ENCODE measurements around the gene IQSEC3. TPM values are rescaled to one million over a fixed set of nuclear protein-coding genes. Genes with fewer than 3 reads are reported as not detected.

The IQSEC3 gene
- polyA plus RNA-seq, 1 donor from 2014 or later, result not detected

DNA sequence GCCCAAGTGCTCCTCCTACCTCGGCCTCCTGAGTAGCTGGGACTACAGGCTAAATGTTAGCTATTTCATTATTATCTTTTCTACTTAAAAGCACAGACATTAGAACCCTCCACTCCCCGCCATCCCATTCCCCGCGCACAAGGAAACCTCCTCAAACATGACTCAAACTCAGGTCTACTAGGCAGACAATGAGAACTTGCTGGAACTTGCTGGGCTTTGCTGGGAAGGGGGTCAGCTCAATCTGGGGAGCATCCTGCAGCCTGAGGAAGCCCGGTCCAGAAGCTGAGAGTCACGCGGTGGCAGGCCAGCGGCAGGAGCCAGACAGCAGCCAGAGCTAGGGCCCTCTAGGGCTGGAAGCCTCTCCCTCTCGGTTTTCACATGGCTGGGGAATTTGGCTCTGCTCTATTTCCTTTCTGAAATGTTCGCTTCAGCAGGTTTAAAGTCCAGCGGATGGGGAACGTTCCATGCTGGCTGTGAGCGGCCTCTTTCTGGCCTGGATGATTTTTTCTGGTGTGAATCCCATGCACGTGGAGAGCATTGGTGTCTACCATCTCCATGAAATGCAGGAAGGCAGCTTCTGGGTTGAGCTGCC lies 78.9 kb downstream of the IQSEC3 start:
- Mint-ChIP-seq H3K27ac (no peak overlapping the region), H3K9me3 (no peaks in the 10 kb centered on the region), H3K27me3 (peaks cover 7% of the 10 kb centered on the region), H3K4me3 (no peak overlapping the region), H3K36me3 (no peaks in the 10 kb centered on the region), H3K4me1 (peaks cover 0 to 3% (median 2%) of the 10 kb centered on the region in 3 donors)

DNA sequence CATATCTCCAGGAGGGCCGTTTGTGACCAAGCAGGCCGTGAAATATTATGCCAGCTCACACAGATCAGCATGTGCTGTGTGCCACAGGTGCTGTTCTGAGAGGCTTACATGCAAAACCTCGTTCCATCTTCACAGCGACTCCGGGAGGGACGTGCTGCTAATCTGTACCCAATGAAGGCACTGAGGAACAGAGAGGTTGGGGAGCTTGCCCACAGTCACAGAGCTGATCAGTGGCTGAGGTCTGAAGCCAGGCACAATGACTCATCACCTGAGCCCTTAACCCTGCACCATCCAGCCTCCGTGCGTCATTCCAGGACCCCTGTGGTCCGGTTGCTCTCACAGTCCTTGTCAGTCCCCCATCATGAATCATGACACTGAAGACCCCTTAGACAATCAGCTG lies 80.7 kb downstream of the IQSEC3 start:
- H3K4me1 Mint-ChIP-seq, result peaks cover 0 to 5% (median 2%) of the 10 kb centered on the region in 3 donors
- H3K27ac Mint-ChIP-seq, result no peak overlapping the region
- peaks cover 1% of the 10 kb centered on the region for H3K27me3 Mint-ChIP-seq
- no peaks in the 10 kb centered on the region for H3K9me3 Mint-ChIP-seq
- no peak overlapping the region for H3K4me3 Mint-ChIP-seq
- H3K36me3 Mint-ChIP-seq, result no peaks in the 10 kb centered on the region

DNA sequence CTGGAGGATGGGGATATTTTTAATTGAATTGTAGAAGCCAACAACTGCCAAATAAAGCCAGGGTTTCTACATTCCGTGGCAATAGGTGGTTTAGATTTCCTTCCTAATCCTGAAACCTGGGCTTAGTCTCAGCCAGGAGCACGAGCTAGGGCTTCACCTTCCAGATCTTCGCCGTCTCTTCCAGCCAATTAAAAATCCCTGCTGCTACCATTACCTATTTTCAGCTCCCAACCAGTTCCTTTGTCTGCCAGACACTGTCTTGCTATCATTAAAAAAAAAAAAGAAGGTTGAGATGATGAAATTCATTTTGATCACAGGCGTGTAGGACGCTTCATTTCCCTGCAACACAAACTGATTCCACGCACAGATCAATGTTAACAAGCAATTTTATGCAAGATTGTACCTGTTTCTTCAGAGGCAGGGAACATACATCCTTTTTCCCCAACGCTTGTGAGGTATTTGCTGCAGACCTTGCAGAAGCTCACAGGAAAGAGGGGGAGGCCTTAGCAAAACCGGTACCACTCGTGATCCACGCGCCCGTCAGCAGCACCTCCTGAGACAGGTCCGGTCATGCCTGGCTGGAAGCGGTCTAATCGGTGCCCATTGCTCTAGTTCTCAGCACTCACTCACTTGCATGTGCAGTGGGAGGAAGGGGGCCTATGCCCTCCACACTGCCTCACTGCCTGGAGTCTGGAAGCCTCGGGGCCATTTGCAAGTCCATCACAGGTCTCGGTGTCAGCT lies 82.3 kb downstream of the IQSEC3 start:
- H3K36me3 Mint-ChIP-seq, result no peaks in the 10 kb centered on the region
- no peak overlapping the region for H3K4me3 Mint-ChIP-seq
- H3K27me3 Mint-ChIP-seq, result peaks cover 1% of the 10 kb centered on the region
- H3K27ac Mint-ChIP-seq, result no peak overlapping the region
- no peaks in the 10 kb centered on the region for H3K9me3 Mint-ChIP-seq
- H3K4me1 Mint-ChIP-seq, result peaks cover 0 to 7% (median 2%) of the 10 kb centered on the region in 3 donors

DNA sequence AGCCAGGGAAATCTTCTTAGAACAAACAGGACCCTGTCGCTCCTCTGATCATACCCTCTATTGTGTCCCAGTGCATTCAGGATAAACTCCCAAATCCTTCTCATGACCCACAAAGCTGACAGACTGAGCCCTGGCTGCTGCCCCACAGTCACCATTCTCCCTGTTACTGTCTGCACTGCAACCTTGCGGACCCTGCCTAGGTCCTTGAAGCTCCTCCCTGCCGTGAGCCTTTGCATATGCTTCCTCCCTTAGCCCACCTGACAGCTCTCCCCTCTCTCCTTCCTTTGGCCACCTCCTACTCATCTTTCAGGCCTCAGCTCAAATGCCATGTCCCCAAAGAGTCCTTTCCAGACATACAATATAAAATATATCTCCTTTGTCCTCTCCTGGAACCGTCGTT lies 85.0 kb downstream of the IQSEC3 start:
- Mint-ChIP-seq H3K27ac (no peak overlapping the region), H3K4me3 (no peak overlapping the region), H3K36me3 (no peaks in the 10 kb centered on the region), H3K4me1 (peaks cover 0 to 4% (median 0%) of the 10 kb centered on the region in 3 donors), H3K27me3 (peaks cover 1% of the 10 kb centered on the region), H3K9me3 (no peaks in the 10 kb centered on the region)

DNA sequence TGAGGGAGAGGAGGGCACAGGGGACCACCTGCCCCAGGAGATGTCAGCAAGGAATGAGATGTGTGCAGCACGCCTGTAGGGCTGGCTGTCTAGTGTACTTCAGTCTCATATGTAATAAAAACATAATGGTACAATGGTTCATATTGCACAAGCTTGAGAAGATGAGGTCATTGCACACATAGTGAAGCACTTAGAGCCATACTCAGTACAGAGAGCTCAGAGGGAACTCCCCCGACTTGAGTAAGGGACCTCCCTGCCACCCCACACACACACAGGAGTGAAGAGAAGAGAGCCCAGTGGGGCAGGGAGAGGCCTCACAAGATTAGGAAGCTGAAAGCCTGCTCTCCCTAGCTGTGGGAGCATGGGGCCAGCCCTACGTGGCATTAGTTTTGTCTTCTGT lies 85.9 kb downstream of the IQSEC3 start:
- no peak overlapping the region for H3K27ac Mint-ChIP-seq
- no peak overlapping the region for H3K4me3 Mint-ChIP-seq

DNA sequence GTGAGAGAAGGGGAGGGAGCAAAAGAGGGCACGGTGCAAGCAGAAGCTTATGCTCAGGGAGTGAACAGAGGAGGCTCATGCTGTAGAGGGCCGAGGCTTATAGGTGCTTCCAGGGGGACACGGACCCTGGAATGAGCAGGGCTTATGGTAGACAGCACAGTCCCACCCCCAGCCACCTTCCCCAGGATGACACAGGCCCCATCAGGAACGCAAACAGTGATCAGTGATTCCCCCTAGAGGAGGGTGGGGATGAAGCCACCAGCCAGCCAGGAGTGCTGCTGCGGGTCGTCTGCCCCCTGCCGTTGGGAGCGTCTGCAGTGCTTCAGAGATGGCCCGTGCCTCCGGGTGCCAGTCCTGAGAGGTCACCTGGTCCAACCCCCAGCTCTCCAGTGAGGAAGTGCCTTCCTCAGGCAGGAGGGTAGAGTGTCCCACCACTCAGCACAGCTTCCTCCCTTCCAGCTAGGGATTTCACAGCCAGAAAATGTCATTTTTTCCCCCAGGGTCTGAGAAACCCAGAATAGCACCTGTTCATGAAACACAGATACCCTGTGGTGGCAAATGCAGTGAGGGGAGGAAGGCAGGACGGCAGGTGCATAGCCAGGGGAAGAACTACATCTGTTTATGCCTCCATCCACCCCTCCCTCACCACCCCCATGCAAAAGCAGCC lies 86.6 kb downstream of the IQSEC3 start:
- Mint-ChIP-seq H3K4me3 (no peak overlapping the region), H3K36me3 (no peaks in the 10 kb centered on the region), H3K27ac (no peak overlapping the region), H3K4me1 (peaks cover 0 to 4% (median 0%) of the 10 kb centered on the region in 3 donors), H3K27me3 (peaks cover 1% of the 10 kb centered on the region), H3K9me3 (peaks cover 0 to under 1% (median 0%) of the 10 kb centered on the region in 3 donors)

More for the DNA sequence above, 85.9 kb downstream of the IQSEC3 start:
- H3K27me3 Mint-ChIP-seq, result peaks cover 1% of the 10 kb centered on the region
- no peaks in the 10 kb centered on the region for H3K36me3 Mint-ChIP-seq
- H3K9me3 Mint-ChIP-seq, result no peaks in the 10 kb centered on the region
- H3K4me1 Mint-ChIP-seq, result peaks cover 0 to 4% (median 0%) of the 10 kb centered on the region in 3 donors

DNA sequence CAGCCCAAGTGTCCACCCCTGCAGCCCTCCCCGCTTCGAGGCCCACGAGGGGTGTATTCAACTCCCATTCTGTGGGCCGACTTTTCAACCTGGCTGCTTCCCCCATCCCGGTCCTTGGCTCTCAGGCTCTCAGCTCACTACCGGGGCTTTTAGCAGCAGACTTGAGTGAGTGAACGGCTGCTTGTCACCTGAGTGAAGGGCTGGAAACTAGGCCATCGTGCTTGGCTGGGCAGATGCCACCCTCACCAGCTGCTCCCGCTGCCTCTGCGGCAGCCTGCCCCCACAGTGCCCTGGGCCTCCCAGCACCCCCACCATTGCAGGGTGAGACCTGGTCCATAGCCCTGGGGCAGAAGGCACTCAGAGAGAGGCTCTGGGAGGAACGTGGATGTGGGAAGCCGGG lies 87.5 kb downstream of the IQSEC3 start:
- Mint-ChIP-seq H3K27ac (no peak overlapping the region), H3K4me1 (peaks cover 0 to 4% (median 0%) of the 10 kb centered on the region in 3 donors), H3K9me3 (peaks cover 0 to 3% (median 0%) of the 10 kb centered on the region in 3 donors), H3K27me3 (peaks cover 1% of the 10 kb centered on the region), H3K36me3 (no peaks in the 10 kb centered on the region), H3K4me3 (no peak overlapping the region)

DNA sequence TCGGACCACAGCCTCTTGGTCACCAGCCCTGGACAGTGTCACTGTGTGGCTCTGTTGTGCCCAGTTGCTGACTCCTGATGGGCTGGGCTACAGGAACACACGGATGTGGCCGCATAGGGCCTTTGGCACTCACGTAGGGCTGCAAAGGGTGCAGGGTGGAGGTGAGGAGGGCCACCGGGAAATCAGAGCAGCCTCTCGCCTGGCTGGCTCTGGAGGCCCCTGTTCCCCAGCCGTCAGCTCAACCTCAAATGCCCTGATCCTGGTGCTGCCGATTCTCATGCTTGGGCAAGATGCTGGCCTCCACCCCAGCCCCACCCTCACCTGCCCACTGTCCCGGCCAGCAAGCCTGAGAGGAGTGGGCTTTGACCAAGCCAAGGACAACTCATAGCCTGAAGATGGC lies 88.4 kb downstream of the IQSEC3 start:
- Mint-ChIP-seq H3K27me3 (peaks cover 1% of the 10 kb centered on the region), H3K36me3 (no peaks in the 10 kb centered on the region), H3K4me3 (no peak overlapping the region), H3K4me1 (peaks cover 0 to 4% (median 0%) of the 10 kb centered on the region in 3 donors), H3K9me3 (peaks cover 0 to 3% (median 0%) of the 10 kb centered on the region in 3 donors), H3K27ac (no peak overlapping the region)

DNA sequence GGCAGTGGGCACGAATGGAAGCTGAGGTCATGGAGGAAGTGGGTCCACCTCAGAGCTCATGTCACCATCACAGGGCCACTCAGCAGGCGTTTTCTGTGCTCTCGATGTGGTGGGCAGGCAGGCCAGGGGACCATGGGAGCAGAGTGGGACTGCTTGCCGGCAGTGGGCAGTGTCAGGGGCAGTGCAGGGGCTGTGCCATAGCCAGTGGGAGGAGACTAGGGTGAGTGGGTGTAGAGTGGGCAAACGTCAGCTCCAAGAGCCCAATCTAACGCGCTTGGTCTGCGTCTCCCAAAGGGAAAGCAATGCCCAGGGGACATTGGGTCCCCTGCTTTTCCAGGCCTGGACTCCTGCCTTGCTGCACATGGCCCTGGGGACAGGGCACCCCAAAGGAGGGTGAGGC lies 89.1 kb downstream of the IQSEC3 start:
- peaks cover 0 to 3% (median 0%) of the 10 kb centered on the region in 3 donors for H3K9me3 Mint-ChIP-seq
- H3K27me3 Mint-ChIP-seq, result peaks cover 1% of the 10 kb centered on the region
- no peaks in the 10 kb centered on the region for H3K36me3 Mint-ChIP-seq
- no peak overlapping the region for H3K27ac Mint-ChIP-seq
- H3K4me3 Mint-ChIP-seq, result no peak overlapping the region
- peaks cover 0 to 2% (median 0%) of the 10 kb centered on the region in 3 donors for H3K4me1 Mint-ChIP-seq

DNA sequence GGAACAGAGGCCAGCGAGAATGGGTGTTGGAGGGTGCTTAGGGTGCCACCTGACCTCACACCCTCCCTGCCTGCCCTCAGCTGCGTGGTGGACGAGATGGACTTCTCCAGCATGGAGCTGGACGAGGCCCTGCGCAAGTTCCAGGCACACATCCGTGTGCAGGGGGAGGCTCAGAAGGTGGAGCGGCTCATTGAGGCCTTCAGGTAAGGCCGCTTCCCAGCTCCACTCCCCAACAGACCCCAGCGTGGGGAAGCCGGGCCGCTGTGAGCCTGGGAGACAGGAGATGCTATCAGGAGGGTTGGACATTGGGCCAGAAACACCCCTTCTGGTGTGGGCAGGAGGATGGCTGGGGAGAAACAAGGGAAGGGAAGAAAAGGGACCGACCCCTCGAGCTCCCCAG lies 90.4 kb downstream of the IQSEC3 start:
- H3K9me3 Mint-ChIP-seq, result peaks cover 0 to 3% (median 0%) of the 10 kb centered on the region in 3 donors
- H3K4me1 Mint-ChIP-seq, result peaks cover 0 to 2% (median 0%) of the 10 kb centered on the region in 3 donors
- no peaks in the 10 kb centered on the region for H3K36me3 Mint-ChIP-seq
- H3K27me3 Mint-ChIP-seq, result peaks cover 3% of the 10 kb centered on the region
- H3K27ac Mint-ChIP-seq, result no peak overlapping the region
- H3K4me3 Mint-ChIP-seq, result no peak overlapping the region

DNA sequence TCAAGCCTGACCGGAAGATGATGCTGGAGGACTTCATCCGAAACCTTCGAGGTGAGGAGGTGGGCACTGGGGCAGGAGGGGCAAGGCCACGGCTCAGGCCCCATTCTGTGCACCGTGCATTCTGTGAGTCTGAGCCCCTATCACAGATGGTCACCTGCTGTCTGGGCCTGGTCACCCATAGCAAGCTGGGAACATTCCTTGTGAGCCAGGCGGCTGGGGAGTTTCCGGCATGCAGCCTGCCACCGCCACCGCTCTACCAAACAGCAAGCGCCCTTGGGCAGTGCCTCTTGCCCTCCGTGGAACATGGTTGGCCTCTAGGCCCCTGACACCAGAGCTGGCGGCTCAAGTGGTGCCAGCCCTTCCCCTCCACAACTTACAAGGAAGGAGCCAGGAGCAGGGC lies 91.1 kb downstream of the IQSEC3 start:
- Mint-ChIP-seq H3K36me3 (no peaks in the 10 kb centered on the region), H3K4me3 (no peak overlapping the region), H3K4me1 (peaks cover 0 to 2% (median 0%) of the 10 kb centered on the region in 3 donors), H3K27ac (no peak overlapping the region), H3K27me3 (peaks cover 4% of the 10 kb centered on the region), H3K9me3 (peaks cover 0 to 3% (median 0%) of the 10 kb centered on the region in 3 donors)

DNA sequence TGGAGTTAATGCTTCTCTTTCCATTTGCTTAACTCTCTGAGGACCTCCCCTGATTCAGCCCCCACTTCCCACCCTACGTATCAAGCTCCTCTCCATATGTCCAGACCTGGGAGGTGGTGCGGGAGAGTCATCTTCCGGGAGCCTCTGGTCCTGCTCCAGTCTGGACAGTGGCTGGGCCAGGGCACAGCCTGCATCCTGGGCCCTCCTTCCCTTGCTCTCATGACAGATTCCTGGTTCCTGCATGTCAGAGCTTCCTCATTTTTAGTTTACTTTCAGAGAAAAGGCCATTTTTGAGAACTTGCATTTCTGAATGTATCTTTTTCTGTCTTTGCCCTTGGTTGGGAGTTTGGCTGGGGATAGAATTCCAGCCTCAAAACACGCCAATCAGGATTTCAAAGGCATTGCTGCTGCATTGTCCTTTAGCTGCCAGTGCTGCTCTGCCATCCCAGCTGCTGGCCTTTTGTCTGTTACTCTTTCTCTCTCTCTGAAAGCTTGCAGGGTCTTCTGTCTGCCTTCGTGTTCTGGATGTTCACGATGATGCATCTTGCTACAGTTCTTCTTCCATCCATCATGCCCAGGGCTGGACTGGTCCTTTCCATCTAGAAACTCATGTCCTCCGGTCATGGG lies 92.7 kb downstream of the IQSEC3 start:
- Mint-ChIP-seq H3K9me3 (peaks cover 0 to 3% (median 0%) of the 10 kb centered on the region in 3 donors), H3K27me3 (peaks cover 4% of the 10 kb centered on the region), H3K36me3 (no peaks in the 10 kb centered on the region), H3K4me1 (no peaks in the 10 kb centered on the region), H3K27ac (no peak overlapping the region), H3K4me3 (no peak overlapping the region)

DNA sequence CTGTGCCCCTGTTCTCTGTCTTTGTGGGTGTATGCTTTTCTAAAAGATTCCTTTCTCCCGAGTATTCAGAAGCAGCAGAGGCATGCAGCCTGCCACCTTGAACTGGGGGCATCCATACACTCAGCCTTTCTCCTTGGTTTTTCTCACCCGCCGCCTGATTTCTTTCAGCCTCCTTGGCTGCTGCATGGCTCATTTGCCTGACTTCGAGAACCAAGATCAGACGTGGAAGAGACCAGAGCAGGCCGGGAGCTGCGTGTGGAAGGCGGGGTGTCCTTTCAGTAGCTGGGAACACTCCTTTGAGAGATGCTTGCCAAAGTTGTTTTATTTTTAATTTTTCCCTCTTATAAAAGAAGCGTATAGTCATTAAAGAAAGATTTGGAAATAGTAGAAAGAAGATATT lies 94.3 kb downstream of the IQSEC3 start:
- Mint-ChIP-seq H3K36me3 (no peaks in the 10 kb centered on the region), H3K4me3 (no peak overlapping the region), H3K4me1 (peaks cover 0 to 3% (median 0%) of the 10 kb centered on the region in 3 donors), H3K27ac (no peak overlapping the region), H3K27me3 (peaks cover 4% of the 10 kb centered on the region), H3K9me3 (peaks cover 0 to 3% (median 1%) of the 10 kb centered on the region in 3 donors)

DNA sequence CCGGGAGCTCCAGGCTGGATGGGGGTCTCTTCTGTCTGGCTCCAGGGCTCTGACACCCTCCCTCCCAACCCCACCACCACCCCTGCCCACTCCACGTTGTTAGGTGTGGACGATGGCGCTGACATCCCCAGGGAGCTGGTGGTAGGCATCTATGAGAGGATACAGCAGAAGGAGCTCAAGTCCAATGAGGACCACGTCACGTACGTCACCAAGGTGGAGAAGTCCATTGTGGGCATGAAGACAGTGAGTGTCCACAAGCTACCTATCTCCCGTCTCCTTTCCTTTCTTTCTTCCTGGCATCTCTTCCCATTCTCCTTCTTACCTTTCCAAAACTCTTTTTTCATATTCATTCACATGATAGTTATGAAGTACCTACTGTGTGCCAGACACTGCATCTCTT lies 95.3 kb downstream of the IQSEC3 start:
- peaks cover 0 to 8% (median 0%) of the 10 kb centered on the region in 3 donors for H3K4me1 Mint-ChIP-seq
- peaks cover 0 to 3% (median 1%) of the 10 kb centered on the region in 3 donors for H3K9me3 Mint-ChIP-seq
- no peaks in the 10 kb centered on the region for H3K36me3 Mint-ChIP-seq
- no peak overlapping the region for H3K27ac Mint-ChIP-seq
- H3K27me3 Mint-ChIP-seq, result peaks cover 6% of the 10 kb centered on the region
- H3K4me3 Mint-ChIP-seq, result no peak overlapping the region

All from IgD-negative memory B cell (primary cell).